ENCODE data around the gene ARHGEF7.

GRCh38 chr13:111275995-111276618, 161.0 kb downstream of the ARHGEF7 start:
- TF ChIP-seq CTCF (conservative IDR thresholded peaks at IDR 0.05; ENCODE audit: low read length) = no peak
- no peak for TF ChIP-seq EZH2phosphoT487 (IDR thresholded peaks at IDR 0.05; ENCODE audit: borderline replicate concordance)
